GM19099 (cell line): Measurements from ENCODE around the gene GRIN2D.

Experiments used
- POLR2A ChIP-seq: IDR thresholded peaks from 3 replicates; pipeline ENCODE4 v1.6.1; 2011; ENCODE audit warnings: low read depth; ENCODE audit not compliant: insufficient read length; ENCODE audit errors: extremely low read depth

The GRIN2D gene

GRCh38 chr19:48393559-48394330, at the start of gene GRIN2D:
GRIN2D (plus strand) TSS chr19:48393668; CDS start chr19:48398393, 4,725 bp downstream.
- no peak for TF ChIP-seq POLR2A

DNA sequence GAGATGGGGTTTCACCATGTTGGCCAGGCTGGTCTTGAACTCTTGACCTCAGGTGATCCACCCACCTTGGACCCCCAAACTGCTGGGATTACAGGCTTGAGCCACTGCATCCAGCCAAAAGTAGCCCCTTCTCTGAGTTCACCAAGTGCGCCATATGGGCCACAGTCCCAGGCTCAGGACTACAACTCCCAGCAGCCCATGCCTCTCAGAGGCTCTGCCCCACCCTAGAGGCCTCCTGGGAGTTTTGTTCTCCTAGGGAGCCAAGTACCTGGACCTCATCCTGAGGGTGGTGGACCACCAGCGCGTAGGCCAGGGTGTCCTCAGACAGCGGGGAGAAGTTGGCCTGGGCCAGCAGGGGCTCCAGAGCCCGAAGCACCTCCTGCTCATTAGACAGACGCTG, 48.6 kb upstream of the GRIN2D start:
- TF ChIP-seq POLR2A: no peak

DNA sequence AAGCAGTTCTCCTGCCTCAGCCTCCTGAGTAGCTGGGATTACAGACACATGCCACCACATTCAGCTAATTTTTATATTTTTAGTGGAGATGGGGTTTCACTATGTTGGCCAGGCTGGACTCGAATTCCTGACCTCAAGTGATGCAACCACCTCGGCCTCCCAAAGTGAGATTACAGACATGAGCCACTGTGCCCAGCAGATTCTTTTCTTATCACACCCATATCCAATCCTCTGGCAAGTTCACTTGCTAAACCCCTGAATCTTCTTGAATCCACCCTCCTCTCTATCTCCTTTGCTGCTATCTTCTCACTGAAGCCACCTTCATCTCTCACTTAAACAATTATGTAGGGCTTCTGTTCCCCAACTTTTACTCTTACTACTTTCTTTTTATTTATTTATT, 47.3 kb upstream of the GRIN2D start:
- TF ChIP-seq POLR2A: no peak

DNA sequence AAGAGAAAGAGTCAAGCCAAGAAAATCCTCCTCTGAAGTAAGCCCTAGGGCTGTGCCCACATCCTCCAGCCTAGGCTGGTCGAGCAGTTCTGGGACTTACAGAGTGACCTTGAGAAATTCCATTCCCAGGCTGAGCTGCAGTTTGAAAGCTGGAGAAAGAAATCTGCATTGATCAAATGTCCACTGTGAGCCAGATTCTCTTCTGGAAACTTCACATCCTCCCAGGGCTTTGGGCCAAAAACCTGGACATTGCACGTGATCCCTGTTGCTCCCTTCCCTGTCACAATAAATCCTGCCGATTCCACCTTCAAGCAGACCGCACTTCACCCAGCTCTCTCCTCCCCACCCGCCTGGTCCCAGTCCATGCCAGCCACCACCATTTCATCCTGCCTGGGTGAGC, 45.4 kb upstream of the GRIN2D start:
- TF ChIP-seq POLR2A: no peak

DNA sequence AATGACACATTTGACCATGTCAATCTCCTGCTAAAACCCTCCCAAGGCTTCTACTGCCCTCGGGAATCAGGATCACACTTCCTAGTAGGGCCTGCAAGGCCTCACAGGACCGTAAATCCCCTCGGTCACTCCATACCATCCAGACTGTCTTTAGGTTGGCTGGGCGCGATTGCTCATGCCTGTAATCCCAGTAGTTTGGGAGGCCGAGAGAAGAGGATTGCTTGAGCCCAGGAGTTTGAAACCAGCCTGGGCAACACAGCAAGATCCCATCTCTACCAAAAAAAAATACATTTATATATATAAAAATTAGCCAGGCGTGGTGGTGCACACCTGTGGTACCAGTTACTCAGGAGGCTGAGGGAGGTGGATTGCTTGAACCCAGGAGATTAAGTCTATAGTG, 44.7 kb upstream of the GRIN2D start:
- TF ChIP-seq POLR2A: no peak

GRCh38 chr19:48350856-48351255, 42.6 kb upstream of the GRIN2D start:
- no peak for TF ChIP-seq POLR2A

DNA sequence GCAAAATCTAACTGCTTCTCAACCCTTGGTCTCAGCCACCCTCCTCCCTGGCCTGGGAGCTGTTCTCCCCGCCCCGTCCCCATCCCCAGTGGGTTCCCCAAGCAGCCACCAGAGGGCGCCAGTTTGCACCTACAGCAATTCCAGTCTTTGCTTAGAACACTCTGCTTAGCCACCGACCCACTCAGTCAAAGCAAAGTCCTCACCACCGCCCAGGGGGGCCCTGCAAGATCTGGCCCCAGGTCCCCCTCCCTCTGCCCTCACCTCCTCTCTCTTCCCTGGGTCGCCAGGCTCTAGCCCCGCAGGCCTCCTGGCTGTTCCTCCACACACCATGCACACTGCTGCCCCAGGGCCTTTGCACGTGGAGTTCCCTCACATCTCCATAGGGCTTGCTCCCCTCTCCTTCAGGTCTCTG, 42.1 kb upstream of the GRIN2D start:
- no peak for TF ChIP-seq POLR2A

DNA sequence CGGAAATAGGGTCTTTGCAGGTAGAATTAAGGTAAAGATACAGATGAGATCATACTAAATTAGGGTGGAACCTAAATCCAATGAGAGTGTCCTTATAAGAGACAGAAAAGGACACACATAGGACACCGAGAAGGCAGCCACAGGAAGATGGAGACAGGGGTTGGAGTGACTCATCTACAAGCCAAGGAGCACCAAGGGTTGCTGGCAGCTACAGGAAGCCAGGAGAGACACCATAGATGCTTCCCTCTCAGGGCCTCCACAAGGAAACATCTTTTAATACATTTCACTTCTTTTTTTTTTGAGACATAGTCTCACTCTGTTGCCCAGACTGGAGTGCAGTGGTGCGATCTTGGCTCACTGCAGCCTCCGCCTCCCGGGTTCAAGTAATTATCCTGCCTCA, 39.8 kb upstream of the GRIN2D start:
- TF ChIP-seq POLR2A: no peak

DNA sequence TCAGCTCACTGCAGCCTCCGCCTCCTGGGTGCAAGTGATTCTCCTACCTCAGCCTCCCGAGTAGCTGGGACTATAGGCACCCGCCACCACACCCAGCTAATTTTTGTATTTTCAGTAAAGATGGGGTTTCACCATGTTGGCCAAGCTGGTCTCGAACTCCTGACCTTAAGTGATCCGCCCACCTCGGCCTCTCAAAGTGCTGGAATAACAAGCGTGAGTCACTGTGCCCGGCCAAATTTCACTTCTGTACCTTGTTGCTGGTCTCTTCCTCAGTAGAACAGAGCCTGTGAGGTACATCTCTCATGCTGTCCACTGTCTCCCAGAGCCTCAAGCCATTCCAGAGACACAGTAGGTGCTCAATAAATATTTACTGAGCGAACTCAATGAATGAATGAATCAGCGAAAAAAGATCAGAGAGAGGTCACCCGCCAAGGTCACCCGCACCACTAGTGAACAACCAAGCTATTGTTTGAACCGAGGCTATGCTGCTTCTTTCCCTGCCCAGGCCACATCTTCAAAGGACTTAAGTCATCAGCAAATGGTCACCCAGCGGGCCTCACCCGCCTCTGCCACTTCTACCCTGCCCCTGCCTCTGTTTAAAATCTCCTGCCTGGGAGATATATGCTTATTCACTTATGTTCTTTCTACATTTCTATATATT, 39.0 kb upstream of the GRIN2D start:
- no peak for TF ChIP-seq POLR2A

GRCh38 chr19:48355365-48355954, 38.0 kb upstream of the GRIN2D start:
- TF ChIP-seq POLR2A: no peak

DNA sequence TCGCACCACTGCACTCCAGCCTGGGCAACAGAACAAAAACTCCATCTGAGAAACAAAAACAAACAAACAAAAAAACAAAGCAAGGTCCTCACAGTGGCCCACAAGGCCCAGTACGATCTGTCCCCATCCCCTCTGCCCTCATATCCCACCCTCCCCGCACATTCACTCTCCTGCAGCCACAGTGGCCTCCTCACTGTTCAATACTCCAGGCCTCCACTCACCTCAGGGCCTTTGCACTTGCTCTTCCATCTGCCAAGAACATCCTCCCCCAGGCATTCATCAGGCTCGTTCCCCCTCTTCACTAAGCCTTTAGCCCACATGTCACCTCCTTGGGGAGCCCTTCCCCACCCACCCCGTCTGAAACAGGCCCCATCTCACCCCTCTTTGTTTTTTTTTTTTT, 34.3 kb upstream of the GRIN2D start:
- TF ChIP-seq POLR2A: no peak

GRCh38 chr19:48361912-48362311, 31.6 kb upstream of the GRIN2D start:
- TF ChIP-seq POLR2A: no peak

DNA sequence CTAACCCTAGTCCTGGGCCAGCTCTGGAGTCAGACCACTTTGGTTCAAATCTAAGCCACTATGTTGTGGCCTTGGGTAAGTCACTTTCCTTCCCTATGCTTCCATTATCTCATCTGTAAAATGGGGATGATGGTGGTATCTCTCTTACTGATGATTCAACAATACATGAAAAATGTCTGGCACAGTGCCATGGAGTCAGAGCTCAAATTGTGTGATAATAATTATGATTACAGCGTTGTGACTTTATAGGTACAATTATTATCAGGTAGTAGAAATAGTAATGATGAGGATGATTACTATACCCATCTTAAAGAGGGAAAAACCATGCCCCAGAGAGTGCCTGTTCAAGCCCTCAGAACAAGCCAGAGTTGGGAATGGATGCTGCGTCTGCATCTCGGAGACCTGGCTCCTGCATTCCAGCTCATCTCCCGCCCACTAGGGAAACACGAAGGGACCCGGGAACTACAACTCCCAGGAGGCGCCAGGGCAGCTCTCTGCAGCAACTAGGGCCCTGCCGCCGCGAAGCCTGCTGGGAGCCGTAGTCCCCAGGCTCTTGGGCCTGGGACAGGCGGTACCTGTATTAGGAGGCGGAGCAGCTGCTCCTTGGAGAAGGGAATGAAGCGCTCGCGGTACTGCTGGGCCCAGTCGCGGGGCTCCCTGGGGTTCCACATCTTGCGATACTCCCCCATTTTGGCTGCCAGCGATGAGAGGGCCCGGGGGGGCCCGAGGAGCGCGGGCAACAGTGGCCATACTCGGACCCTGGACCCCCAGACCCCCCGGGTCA, 30.6 kb upstream of the GRIN2D start:
- TF ChIP-seq POLR2A: peak; percentile 43

DNA sequence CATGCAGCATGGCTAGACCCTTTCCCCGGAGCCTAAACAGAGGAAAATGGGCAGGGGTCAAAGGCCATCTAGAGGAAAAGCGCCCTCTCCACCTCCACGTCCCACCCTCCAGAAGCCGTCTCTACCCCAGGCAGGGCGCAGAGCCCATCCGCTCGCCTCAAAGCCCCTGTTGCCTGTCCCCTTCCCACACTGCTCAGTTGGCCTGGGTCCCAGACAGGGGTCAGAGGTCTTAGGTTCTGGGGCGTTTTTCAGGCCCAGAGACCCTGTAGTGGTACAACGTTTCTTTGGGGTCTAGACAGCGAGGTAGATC, 30.0 kb upstream of the GRIN2D start:
- TF ChIP-seq POLR2A: peak; percentile 29

DNA sequence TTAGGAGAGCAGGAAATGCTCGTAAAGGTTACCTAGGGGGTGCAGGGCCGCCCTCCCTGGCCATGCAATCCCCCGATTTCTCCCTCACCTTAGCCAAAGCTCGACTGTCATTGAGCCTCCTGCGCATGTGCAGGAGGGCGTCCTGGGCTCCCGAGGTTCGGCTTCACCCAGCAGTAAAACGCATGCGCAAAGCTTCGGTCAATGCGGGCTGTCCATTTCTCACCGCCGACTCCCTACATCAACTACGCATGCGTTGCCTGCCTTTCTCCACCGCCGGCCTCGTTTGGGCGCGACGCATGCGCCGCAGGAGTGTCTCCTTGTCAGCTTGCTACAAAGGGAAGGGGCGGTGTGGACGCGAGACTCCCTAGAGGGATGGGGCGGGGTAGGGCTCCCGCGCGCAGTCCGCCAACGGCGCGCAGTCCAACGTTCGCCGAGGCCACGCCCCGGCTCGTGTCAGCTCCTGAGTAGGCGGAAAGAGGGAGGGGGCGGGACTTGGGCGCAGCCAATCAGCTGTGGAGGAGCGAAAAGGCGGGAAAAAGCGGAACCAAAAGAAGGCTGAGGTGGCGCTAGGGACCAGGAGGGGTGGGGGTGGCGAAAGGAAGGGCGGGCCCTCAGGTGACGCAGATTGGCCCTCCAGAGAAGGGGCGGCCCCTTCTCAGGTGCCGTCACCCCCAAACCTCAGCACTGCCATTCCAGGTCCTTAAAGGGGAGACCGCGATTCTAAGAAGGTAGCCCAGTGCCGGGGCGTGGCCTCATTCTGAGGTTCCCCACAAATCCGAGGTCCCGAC, 29.5 kb upstream of the GRIN2D start, which contains the start of the genes SYNGR4 and TMEM143:
TSS of gene SYNGR4 (plus strand) at position 558 of the 788 bp plus-strand sequence. CDS start 1,476 bp downstream, outside the sequence.
TSS of gene TMEM143 (minus strand) at position 131 of the 788 bp plus-strand sequence. CDS start at position 111, 20 bp downstream.
- peak; percentile 62 for TF ChIP-seq POLR2A
